ENCODE data around the gene MGAM2.

MGAM2 gene

DNA sequence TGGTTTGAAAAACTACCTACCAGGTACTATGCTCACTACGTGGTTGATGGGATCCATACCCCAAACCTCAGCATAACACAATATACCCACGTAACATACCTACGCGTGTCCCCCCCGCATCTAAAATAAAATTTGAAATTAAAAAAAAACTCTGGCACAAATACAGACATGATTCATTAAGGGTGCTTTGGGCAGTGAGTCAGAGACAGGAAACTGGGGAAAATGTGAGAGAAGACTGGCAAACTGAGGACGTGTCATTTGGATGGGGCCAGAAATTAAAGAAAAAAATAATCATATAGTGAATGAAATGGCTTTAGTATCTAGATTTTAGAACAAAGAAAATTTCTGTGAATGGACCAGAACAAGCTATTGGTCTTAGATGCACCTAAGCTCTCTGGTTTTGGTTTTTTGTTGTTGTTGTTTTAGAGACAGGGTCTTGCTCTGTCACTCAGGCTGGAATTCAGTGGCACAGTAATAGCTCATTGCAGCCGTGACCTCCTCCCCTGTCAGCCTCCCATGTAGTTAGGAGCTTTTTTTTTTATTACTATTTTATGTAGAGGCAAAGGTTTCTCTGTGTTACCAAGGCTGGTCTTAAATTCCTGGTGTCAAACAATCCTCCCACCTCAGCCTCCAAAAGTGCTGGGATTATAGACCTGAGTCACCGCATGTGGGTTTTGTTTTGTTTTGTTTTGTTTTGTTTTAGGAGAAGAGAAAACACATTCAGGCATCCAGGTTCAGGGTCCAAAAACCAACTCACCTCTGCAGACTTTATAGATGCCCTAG is 152.3 kb downstream of the MGAM2 start:
- DNase-seq = no peak

Data from amygdala (tissue), 56 donors.